Lower leg skin (tissue), 4 donors: ENCODE results near the gene EGFL6. TPM values are rescaled to one million over a fixed set of nuclear protein-coding genes. Genes with fewer than 3 reads are reported as not detected.

Source experiments
- DNase-seq, 2 donors: peaks; one replicate each; pipeline ENCODE4 v3.0.0-alpha.2; 2019; ENCODE audit warnings: low spot score in 2 of 2
- H3K4me3 ChIP-seq: fragments of 200-600 bp; sonication (generic); 2 replicates; pipeline ENCODE4 v1.5.1; 2017; ENCODE audit warnings: mild to moderate bottlenecking, low read depth; ENCODE audit not compliant: poor library complexity, severe bottlenecking
- POLR2A ChIP-seq, 2 donors: fragments of 450-650 bp; IDR thresholded peaks; one replicate each; pipeline ENCODE4 v1.6.1; 2016 to 2017; ENCODE audit warnings: antibody characterized with exemption in 2 of 2, mild to moderate bottlenecking in 1 of 2, moderate library complexity in 1 of 2
- WGBS, 2 donors: methylation state at CpG; one replicate each; pipeline ENCODE4 v1.1.5; 2018; 5-methylcytosine and 5-hydroxymethylcytosine counted together
- intact Hi-C: fragments of 100-400 bp; cut with DNase I; formaldehyde crosslinking; loops from one replicate; pipeline ENCODE4 v1.15.0; 2023; ENCODE audit warnings: low total_unique reads
- total RNA-seq, 4 donors: library from RNA; depleted of rRNA; stranded (reverse); fragments of >200 nt; gene quantifications; one replicate each; pipeline ENCODE4 v1.1.0, GENCODE V29; 2016
- TF ChIP-seq, protein P1 (sequence below), 3 donors: fragments of 450-650 bp; IDR thresholded peaks; one replicate each; pipeline ENCODE4 v1.5.1; 2016; ENCODE audit warnings: antibody characterized with exemption in 3 of 3, mild to moderate bottlenecking in 3 of 3, moderate library complexity in 2 of 3

Gene EGFL6
- total RNA-seq, 4 donors from 2014 or later = 0.13 to 0.38 (median 0.32) TPM; not detected in 1

DNA sequence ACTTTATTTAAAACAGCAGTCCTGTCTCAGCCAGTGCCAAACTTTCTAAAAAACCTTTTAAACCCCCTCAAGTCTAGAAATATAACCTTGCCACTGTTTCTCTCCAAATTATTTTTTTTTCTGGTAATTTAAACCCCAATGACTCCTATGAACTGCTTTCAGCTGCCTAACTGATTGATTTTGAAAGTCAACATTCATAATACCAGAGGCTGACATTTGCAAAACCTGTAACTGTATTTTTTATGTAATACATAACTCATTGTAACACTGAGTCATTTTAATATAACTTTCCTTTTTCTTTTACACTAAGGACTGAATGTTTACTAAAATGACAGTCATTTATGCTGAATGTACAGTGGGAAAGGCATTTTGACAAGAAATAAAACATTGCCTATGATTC is 19.1 kb upstream of the EGFL6 start:
- no peak for DNase-seq
- intact Hi-C loops = no loop called here
- H3K4me3 ChIP-seq = no peak overlapping the region
- no peak for TF ChIP-seq POLR2A (IDR thresholded peaks at IDR 0.05)
- TF ChIP-seq, protein P1, sequence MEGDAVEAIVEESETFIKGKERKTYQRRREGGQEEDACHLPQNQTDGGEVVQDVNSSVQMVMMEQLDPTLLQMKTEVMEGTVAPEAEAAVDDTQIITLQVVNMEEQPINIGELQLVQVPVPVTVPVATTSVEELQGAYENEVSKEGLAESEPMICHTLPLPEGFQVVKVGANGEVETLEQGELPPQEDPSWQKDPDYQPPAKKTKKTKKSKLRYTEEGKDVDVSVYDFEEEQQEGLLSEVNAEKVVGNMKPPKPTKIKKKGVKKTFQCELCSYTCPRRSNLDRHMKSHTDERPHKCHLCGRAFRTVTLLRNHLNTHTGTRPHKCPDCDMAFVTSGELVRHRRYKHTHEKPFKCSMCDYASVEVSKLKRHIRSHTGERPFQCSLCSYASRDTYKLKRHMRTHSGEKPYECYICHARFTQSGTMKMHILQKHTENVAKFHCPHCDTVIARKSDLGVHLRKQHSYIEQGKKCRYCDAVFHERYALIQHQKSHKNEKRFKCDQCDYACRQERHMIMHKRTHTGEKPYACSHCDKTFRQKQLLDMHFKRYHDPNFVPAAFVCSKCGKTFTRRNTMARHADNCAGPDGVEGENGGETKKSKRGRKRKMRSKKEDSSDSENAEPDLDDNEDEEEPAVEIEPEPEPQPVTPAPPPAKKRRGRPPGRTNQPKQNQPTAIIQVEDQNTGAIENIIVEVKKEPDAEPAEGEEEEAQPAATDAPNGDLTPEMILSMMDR (IDR thresholded peaks at IDR 0.05) = no peak

DNA sequence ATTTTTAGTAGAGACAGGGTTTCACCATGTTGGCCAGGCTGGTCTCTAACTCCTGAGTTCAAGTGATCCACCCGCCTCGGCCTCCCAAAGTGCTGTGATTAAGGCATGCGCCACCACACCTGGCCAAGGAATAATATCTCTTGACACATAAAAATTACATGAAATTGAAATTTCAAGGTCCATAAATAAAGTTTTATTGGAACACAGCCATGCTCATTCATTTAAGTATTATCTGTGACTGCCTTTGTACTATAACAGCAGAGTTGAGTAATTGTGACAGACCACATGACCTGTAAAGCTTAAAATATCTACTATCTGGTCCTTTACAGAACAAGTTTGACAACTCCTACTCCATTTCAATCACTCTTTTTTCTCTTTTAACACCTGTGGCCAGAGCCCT is 17.8 kb upstream of the EGFL6 start:
- H3K4me3 ChIP-seq = no peak overlapping the region
- intact Hi-C loops = no loop called here
- 88 to 100% methylated on average over 3 of the region's 3 CpGs for WGBS, 2 donors
- DNase-seq = no peak
- no peak for TF ChIP-seq POLR2A (IDR thresholded peaks at IDR 0.05)
- TF ChIP-seq, protein P1 (IDR thresholded peaks at IDR 0.05) = no peak

DNA sequence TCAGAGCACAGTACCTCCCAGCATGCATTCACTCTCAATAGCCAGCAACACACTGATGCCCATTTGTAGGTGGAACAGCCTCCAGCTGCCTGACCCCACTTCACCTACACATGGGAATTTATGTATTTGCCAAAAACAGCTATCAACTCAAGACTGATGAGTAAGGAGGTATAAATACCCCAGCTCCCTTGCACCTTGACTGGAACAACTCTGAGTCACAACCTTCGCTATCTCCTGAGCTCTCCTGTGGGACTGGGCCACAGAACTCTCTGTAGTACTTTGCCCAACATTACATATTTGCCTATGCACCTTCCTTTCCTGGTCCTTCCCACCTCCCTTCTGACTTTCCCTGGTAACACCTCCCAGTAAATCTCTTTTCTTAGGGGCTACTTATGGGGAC is 16.5 kb upstream of the EGFL6 start:
- DNase-seq = no peak
- no peak overlapping the region for H3K4me3 ChIP-seq
- 70 to 100% methylated on average over 1 of the region's 1 CpG for WGBS, 2 donors
- intact Hi-C loops = no loop called here
- no peak for TF ChIP-seq POLR2A (IDR thresholded peaks at IDR 0.05)
- TF ChIP-seq, protein P1 (IDR thresholded peaks at IDR 0.05) = no peak

DNA sequence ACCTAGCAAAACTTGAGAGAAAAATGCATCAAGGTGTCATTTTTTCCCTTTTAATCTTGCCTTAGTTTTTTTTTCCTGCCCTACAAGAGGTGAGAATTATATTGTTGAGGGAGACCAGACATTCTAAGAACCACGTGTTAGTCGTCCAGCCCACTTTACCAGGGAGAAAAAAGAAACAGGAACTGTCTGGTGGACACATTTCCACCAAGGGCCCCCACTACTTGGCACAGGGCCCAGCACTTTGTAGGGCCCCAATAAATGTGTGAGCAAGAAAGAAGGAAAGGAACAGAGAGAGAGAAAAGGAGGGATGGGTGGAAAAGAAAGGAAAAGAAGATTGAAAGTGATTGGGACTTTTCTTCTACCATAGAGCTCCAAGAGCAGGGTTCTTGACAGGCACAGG is 3.9 kb upstream of the EGFL6 start:
- no peak overlapping the region for H3K4me3 ChIP-seq
- intact Hi-C loops = no loop called here
- WGBS, 2 donors = 29 to 51% methylated on average over 2 of the region's 2 CpGs
- no peak for TF ChIP-seq POLR2A (IDR thresholded peaks at IDR 0.05)
- TF ChIP-seq, protein P1 (IDR thresholded peaks at IDR 0.05) = no peak
- DNase-seq = no peak

DNA sequence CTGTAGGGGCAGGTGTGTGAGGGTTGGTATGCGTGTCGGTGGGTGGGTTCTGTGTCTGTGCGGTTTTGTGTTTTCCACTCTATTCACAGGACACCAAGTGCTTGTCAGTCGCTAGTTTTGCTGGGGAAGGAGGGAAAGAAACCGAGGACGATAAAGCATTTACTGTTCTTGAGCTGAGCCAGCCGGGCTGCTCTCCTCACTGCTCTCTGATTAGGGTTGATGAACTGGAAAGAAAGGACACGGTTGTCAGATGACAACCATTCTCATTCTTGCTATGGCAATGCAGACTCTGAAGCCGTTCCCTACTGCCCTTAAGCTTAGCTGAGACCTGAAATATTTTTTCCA is 832 bp downstream of the EGFL6 start:
- 9 to 34% methylated on average over 9 of the region's 9 CpGs for WGBS, 2 donors
- intact Hi-C loops = no loop called here
- H3K4me3 ChIP-seq = no peak overlapping the region
- TF ChIP-seq, protein P1 (IDR thresholded peaks at IDR 0.05) = no peak
- TF ChIP-seq POLR2A (IDR thresholded peaks at IDR 0.05) = no peak
- no peak for DNase-seq

DNA sequence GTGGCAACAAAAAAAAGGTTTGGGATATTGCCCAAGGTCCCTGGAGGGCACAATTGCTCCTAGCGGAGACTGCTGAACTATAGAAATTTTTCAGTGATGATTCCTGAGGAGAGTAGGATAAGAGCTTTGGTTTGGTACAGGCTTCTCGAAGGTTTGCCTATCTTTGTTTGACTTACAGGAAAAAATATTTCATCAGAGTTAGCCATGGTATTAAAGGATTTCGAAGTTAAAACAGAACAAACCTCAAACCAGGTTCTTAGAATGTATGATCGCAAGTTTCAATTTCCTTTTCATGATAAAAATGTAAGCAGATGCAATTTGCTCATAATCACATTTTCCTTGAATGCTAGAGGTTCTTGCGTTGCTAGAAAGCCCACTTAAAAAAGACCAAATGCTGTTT is 1.7 kb downstream of the EGFL6 start:
- intact Hi-C loops = no loop called here
- DNase-seq = no peak
- 66 to 75% methylated on average over 5 of the region's 5 CpGs for WGBS, 2 donors
- no peak overlapping the region for H3K4me3 ChIP-seq
- TF ChIP-seq, protein P1 (IDR thresholded peaks at IDR 0.05) = no peak
- no peak for TF ChIP-seq POLR2A (IDR thresholded peaks at IDR 0.05)
